GM23338 (cell line): ENCODE measurements around the gene TENM4.

Experiments
- CREB1 ChIP-seq: fragments of 250-450 bp; sonication (Bioruptor Pico); IDR thresholded peaks from 2 replicates; pipeline ENCODE4 v1.5.0; 2020; ENCODE audit warnings: low read depth, mild to moderate bottlenecking, moderate library complexity
- CTCF ChIP-seq, 2 experiments: fragments of 200-600 bp in 1 of 2; sonication (generic) in 1 of 2; conservative IDR thresholded peaks; 2 replicates each; pipeline versions ENCODE4 v1.5.1 to v1.6.1; 2016 to 2017; ENCODE audit warnings: antibody characterized with exemption in 2 of 2, low read depth in 2 of 2, mild to moderate bottlenecking in 2 of 2, moderate library complexity in 1 of 2
- ETS1 ChIP-seq: IDR thresholded peaks from 2 replicates; pipeline ENCODE4 v1.6.1; 2016; ENCODE audit warnings: antibody characterized with exemption
- EZH2 ChIP-seq: fragments of 200-600 bp; sonication (generic); IDR thresholded peaks from one replicate; pipeline ENCODE4 v1.8.0; 2017; ENCODE audit warnings: antibody characterized with exemption, mild to moderate bottlenecking, low read depth; ENCODE audit not compliant: unreplicated experiment
- EZH2phosphoT487 ChIP-seq: fragments of 200-600 bp; sonication (generic); IDR thresholded peaks from one replicate; pipeline ENCODE4 v1.8.1; 2018; ENCODE audit warnings: antibody characterized with exemption; ENCODE audit not compliant: unreplicated experiment
- JUNB ChIP-seq: IDR thresholded peaks from one replicate; pipeline ENCODE4 v1.6.1; 2016; ENCODE audit warnings: antibody characterized with exemption; ENCODE audit not compliant: unreplicated experiment
- NANOG ChIP-seq: IDR thresholded peaks from 2 replicates; pipeline ENCODE4 v1.6.1; 2016; ENCODE audit warnings: antibody characterized with exemption, borderline replicate concordance
- POLR2AphosphoS5 ChIP-seq: IDR thresholded peaks from 2 replicates; pipeline ENCODE4 v1.6.1; 2016; ENCODE audit warnings: antibody characterized with exemption, low read depth
- REST ChIP-seq: IDR thresholded peaks from one replicate; pipeline ENCODE4 v1.6.1; 2018; ENCODE audit warnings: antibody characterized with exemption; ENCODE audit not compliant: unreplicated experiment
- STAT1 ChIP-seq: IDR thresholded peaks from one replicate; pipeline ENCODE4 v1.6.1; 2016; ENCODE audit warnings: antibody characterized with exemption; ENCODE audit not compliant: unreplicated experiment
- ZNF114 ChIP-seq: fragments of 250-450 bp; sonication (Bioruptor Pico); IDR thresholded peaks from 2 replicates; pipeline ENCODE4 v1.5.0; 2020; ENCODE audit warnings: mild to moderate bottlenecking, moderate library complexity
- ZNF331 ChIP-seq: fragments of 250-450 bp; sonication (Bioruptor Pico); IDR thresholded peaks from 2 replicates; pipeline ENCODE4 v1.5.0; 2020; ENCODE audit warnings: low read depth, mild to moderate bottlenecking, moderate library complexity
- ZNF462 ChIP-seq: fragments of 250-450 bp; sonication (Bioruptor Pico); IDR thresholded peaks from 2 replicates; pipeline ENCODE4 v1.5.0; 2020; ENCODE audit warnings: mild to moderate bottlenecking, moderate library complexity

- no peak for TF ChIP-seq CTCF (conservative IDR thresholded peaks at IDR 0.05; ENCODE audit: low read depth in 2 of 2)
- no peak for TF ChIP-seq JUNB
- TF ChIP-seq POLR2AphosphoS5, result no peak
- TF ChIP-seq EZH2, result no peak
- no peak for TF ChIP-seq REST
- TF ChIP-seq EZH2phosphoT487, result no peak
- no peak for TF ChIP-seq CREB1
- TF ChIP-seq NANOG, result no peak
- TF ChIP-seq ZNF331, result no peak
- no peak for TF ChIP-seq STAT1
- no peak for TF ChIP-seq ZNF114
- no peak for TF ChIP-seq ETS1
- no peak for TF ChIP-seq ZNF462 (CRISPR knock-in tag)
Measured at GRCh38 chr11:78772186-78772585, 668.6 kb downstream of the TENM4 start.
